H1 (cell line): ENCODE measurements around the gene TACC2. TPM values are rescaled to one million over a fixed set of nuclear protein-coding genes. Genes with fewer than 3 reads are reported as not detected.

Experiments
- ATF2 ChIP-seq: IDR thresholded peaks from 2 replicates; pipeline ENCODE4 v1.6.1; 2012; ENCODE audit warnings: low read length, inconsistent platforms
- EP300 ChIP-seq, 2 experiments: IDR thresholded peaks; 1 replicate in 1 of 2; 2 replicates in 1 of 2; pipeline ENCODE4 v1.6.1; 2011 to 2012; ENCODE audit warnings: low read depth in 2 of 2, low read length in 2 of 2, mild to moderate bottlenecking in 2 of 2, borderline replicate concordance in 1 of 2, inconsistent platforms in 1 of 2, moderate library complexity in 1 of 2
- EZH2 ChIP-seq: fragments of 200-600 bp; sonication (generic); IDR thresholded peaks from 2 replicates; pipeline ENCODE4 v1.7.1; 2012; ENCODE audit warnings: low read depth, mild to moderate bottlenecking, moderate library complexity, low read length, inconsistent platforms; ENCODE audit not compliant: severe bottlenecking
- GTF2F1 ChIP-seq: IDR thresholded peaks from 2 replicates; pipeline ENCODE4 v1.6.1; 2012; ENCODE audit warnings: low read depth, low read length, improper control_type of control experiment, borderline replicate concordance
- HDAC2 ChIP-seq, 2 experiments: fragments of 300-600 bp in 1 of 2; sonication (generic) in 1 of 2; IDR thresholded peaks; 2 replicates each; pipeline ENCODE4 v1.6.1; 2011 to 2012; ENCODE audit warnings: low read depth in 2 of 2, low read length in 2 of 2, mild to moderate bottlenecking in 2 of 2, moderate library complexity in 2 of 2, borderline replicate concordance in 1 of 2, inconsistent platforms in 1 of 2
- KDM5A ChIP-seq: fragments of 200-600 bp; IDR thresholded peaks from 2 replicates; pipeline ENCODE4 v1.7.1; 2012; ENCODE audit warnings: mild to moderate bottlenecking, low read length, inconsistent platforms, mixed read lengths
- SIRT6 ChIP-seq: IDR thresholded peaks from one replicate; pipeline ENCODE4 v1.7.1; 2012; ENCODE audit warnings: low read length, inconsistent platforms
- polyA plus RNA-seq, 7 experiments: library from polyadenylated mRNA; depleted of rRNA in 3 of 7; stranded (reverse) in 5 of 7; unstranded in 2 of 7; fragments of >200 nt in 5 of 7; fragments of 200-250 nt in 2 of 7; gene quantifications; 1 replicate in 5 of 7; 2 replicates in 1 of 7; 4 replicates in 1 of 7; pipeline versions ENCODE4 v1.2.1 to v1.2.3, GENCODE V29; 2011 to 2013; ENCODE audit warnings: missing spikeins in 2 of 7, mixed read lengths in 2 of 7
- total RNA-seq: library from RNA; stranded (reverse); fragmentation: NEBNext Ultra II Directional; extraction: Animal tissue kit (Norgen Biotek cat#: 25700); gene quantifications from 2 replicates; pipeline ENCODE4 v1.2.1, GENCODE V29; 2021

Gene TACC2
- total and polyA plus RNA-seq, 2 of the 8 experiments (the other 6 are each of a cell fraction or from before 2014, with no cell fraction given), result 21.2 to 46.6 TPM

- TF ChIP-seq ATF2 (no peak), KDM5A (no peak), SIRT6 (no peak), EZH2 (no peak), GTF2F1 (no peak), HDAC2 (IDR thresholded peaks at IDR 0.05; ENCODE audit: borderline replicate concordance in 1 of 2, low read depth in 2 of 2, low read length in 2 of 2) (no peak), EP300 (IDR thresholded peaks at IDR 0.05; ENCODE audit: borderline replicate concordance in 1 of 2, low read depth in 2 of 2, low read length in 2 of 2) (no peak)
- TF ChIP-seq, all 59 proteins: peak for 0
These were observed 97.7 kb downstream of the TACC2 start (continued) for GRCh38 chr10:122086416-122087240.
